Measurements from ENCODE around the gene CPED1. TPM values are rescaled to one million over a fixed set of nuclear protein-coding genes. Genes with fewer than 3 reads are reported as not detected.
"Not testable (repeated sequence)": the region's sequence is repeated elsewhere in the genome, so short reads cannot be mapped to it uniquely, and the experiment has no call there.

The CPED1 gene
- total and polyA plus RNA-seq, 4 donors: 4.7 to 34.1 (median 16.7) TPM

GRCh38 chr7:121285066-121285667, 296.7 kb downstream of the CPED1 start:
- peaks cover 4% of the 10 kb centered on the region for H3K9me3 ChIP-seq (ENCODE audit: control insufficient read depth, insufficient read depth, low read length)
- DNase-seq (ENCODE audit: low read depth in 4 of 6, low spot score in 6 of 6): no peak
- no peak overlapping the region for H3K4me3 ChIP-seq (ENCODE audit: low read depth, low read length)
- H3K36me3 ChIP-seq (ENCODE audit: control insufficient read depth, insufficient read depth, low read length): no peaks in the 10 kb centered on the region
- 100% methylated on average over 1 of the region's 1 CpG for WGBS (ENCODE audit: insufficient coverage)
- H3K27me3 ChIP-seq (ENCODE audit: control insufficient read depth, insufficient read depth, low read length): no peaks in the 10 kb centered on the region
- no peak overlapping the region for H3K27ac ChIP-seq (ENCODE audit: low read depth, low read length)
- H3K4me1 ChIP-seq (ENCODE audit: control insufficient read depth, insufficient read depth, low read length): no peaks in the 10 kb centered on the region

GRCh38 chr7:121286186-121286585, 297.7 kb downstream of the CPED1 start:
- Histone ChIP-seq H3K27ac (ENCODE audit: low read depth, low read length) (no peak overlapping the region), H3K36me3 (ENCODE audit: control insufficient read depth, insufficient read depth, low read length) (no peaks in the 10 kb centered on the region), H3K4me1 (ENCODE audit: control insufficient read depth, insufficient read depth, low read length) (no peaks in the 10 kb centered on the region), H3K9me3 (ENCODE audit: control insufficient read depth, insufficient read depth, low read length) (peaks cover 4% of the 10 kb centered on the region), H3K4me3 (ENCODE audit: low read depth, low read length) (no peak overlapping the region), H3K27me3 (ENCODE audit: control insufficient read depth, insufficient read depth, low read length) (no peaks in the 10 kb centered on the region)
- WGBS (ENCODE audit: insufficient coverage): 100% methylated on average over 2 of the region's 2 CpGs
- DNase-seq (ENCODE audit: low read depth in 4 of 6, low spot score in 6 of 6): no peak

DNA sequence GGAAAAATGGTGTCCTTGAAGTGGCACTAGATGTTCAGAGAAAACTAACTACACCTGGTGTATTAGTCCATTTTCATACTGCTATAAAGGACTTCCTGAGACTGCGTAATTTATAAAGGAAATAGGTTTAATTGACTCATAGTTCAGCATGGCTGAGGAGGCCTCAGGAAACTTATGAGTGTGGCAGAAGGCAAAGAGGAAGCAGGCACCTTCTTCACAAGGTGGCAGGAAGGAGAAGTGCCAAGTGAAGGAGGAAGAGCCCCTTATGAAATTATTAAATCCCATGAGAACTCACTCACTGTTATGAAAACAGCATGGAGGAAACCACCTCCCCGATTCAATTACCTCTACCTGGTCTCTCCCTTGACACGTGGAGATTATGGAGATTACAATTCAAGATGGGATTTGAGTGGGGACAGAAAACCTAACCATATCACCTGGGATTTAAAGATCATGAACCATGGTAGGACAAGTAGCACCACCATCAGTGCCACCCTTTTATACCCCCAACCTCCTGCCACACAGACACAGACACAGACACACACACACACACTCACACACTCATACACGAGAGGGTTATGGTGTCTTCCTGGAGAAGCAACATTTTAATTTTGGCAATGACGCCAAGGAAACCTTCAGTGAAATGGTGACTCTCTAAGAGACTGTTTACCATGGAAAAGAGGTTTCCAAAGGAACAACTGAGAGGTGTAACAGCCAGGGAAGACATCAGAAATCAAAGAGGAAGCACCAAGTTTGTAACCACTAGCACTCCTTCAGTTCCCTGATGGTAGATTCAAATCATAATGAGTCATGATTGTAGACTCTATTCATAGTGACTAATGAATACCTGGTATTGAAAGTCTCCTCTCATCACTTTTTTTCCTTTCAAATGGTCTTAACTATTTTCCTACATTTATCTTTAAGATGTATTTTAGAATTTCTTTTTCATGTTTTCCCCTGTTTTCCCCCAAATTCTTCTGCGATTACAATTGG, 298.5 kb downstream of the CPED1 start:
- peaks cover 4% of the 10 kb centered on the region for H3K9me3 ChIP-seq (ENCODE audit: control insufficient read depth, insufficient read depth, low read length)

GRCh38 chr7:121288894-121289293, 300.4 kb downstream of the CPED1 start:
- Histone ChIP-seq H3K9me3 (ENCODE audit: control insufficient read depth, insufficient read depth, low read length) (peaks cover 4% of the 10 kb centered on the region), H3K36me3 (ENCODE audit: control insufficient read depth, insufficient read depth, low read length) (no peaks in the 10 kb centered on the region), H3K4me3 (ENCODE audit: low read depth, low read length) (no peak overlapping the region), H3K27me3 (ENCODE audit: control insufficient read depth, insufficient read depth, low read length) (no peaks in the 10 kb centered on the region), H3K4me1 (ENCODE audit: control insufficient read depth, insufficient read depth, low read length) (no peaks in the 10 kb centered on the region), H3K27ac (ENCODE audit: low read depth, low read length) (no peak overlapping the region)
- DNase-seq (ENCODE audit: low read depth in 4 of 6, low spot score in 6 of 6): no peak

More for the DNA sequence above, 298.5 kb downstream of the CPED1 start:
- Histone ChIP-seq H3K4me3 (ENCODE audit: low read depth, low read length) (no peak overlapping the region), H3K27ac (ENCODE audit: low read depth, low read length) (no peak overlapping the region), H3K36me3 (ENCODE audit: control insufficient read depth, insufficient read depth, low read length) (no peaks in the 10 kb centered on the region), H3K4me1 (ENCODE audit: control insufficient read depth, insufficient read depth, low read length) (no peaks in the 10 kb centered on the region), H3K27me3 (ENCODE audit: control insufficient read depth, insufficient read depth, low read length) (no peaks in the 10 kb centered on the region)
- WGBS (ENCODE audit: insufficient coverage): 93% methylated on average over 2 of the region's 6 CpGs
- DNase-seq (ENCODE audit: low read depth in 4 of 6, low spot score in 6 of 6): no peak

GRCh38 chr7:121289930-121290329, 301.4 kb downstream of the CPED1 start:
- not testable (repeated sequence) for H3K36me3 ChIP-seq (ENCODE audit: control insufficient read depth, insufficient read depth, low read length); H3K9me3 ChIP-seq (ENCODE audit: control insufficient read depth, insufficient read depth, low read length); DNase-seq (ENCODE audit: low read depth in 4 of 6, low spot score in 6 of 6); H3K4me1 ChIP-seq (ENCODE audit: control insufficient read depth, insufficient read depth, low read length); H3K27ac ChIP-seq (ENCODE audit: low read depth, low read length); H3K27me3 ChIP-seq (ENCODE audit: control insufficient read depth, insufficient read depth, low read length); H3K4me3 ChIP-seq (ENCODE audit: low read depth, low read length)
- WGBS (ENCODE audit: insufficient coverage): no CpG with 5 or more reads among the region's 5 CpGs

GRCh38 chr7:121294448-121294992, 306.0 kb downstream of the CPED1 start:
- Histone ChIP-seq H3K4me3 (ENCODE audit: low read depth, low read length) (no peak overlapping the region), H3K9me3 (ENCODE audit: control insufficient read depth, insufficient read depth, low read length) (no peaks in the 10 kb centered on the region), H3K4me1 (ENCODE audit: control insufficient read depth, insufficient read depth, low read length) (no peaks in the 10 kb centered on the region), H3K27ac (ENCODE audit: low read depth, low read length) (no peak overlapping the region), H3K36me3 (ENCODE audit: control insufficient read depth, insufficient read depth, low read length) (no peaks in the 10 kb centered on the region), H3K27me3 (ENCODE audit: control insufficient read depth, insufficient read depth, low read length) (no peaks in the 10 kb centered on the region)
- no CpG with 5 or more reads among the region's 2 CpGs for WGBS (ENCODE audit: insufficient coverage)
- no peak for DNase-seq (ENCODE audit: low read depth in 4 of 6, low spot score in 6 of 6)

- Histone ChIP-seq H3K4me1 (ENCODE audit: control insufficient read depth, insufficient read depth, low read length) (no peaks in the 10 kb centered on the region), H3K4me3 (ENCODE audit: low read depth, low read length) (no peak overlapping the region), H3K27ac (ENCODE audit: low read depth, low read length) (no peak overlapping the region), H3K27me3 (ENCODE audit: control insufficient read depth, insufficient read depth, low read length) (no peaks in the 10 kb centered on the region), H3K36me3 (ENCODE audit: control insufficient read depth, insufficient read depth, low read length) (no peaks in the 10 kb centered on the region), H3K9me3 (ENCODE audit: control insufficient read depth, insufficient read depth, low read length) (no peaks in the 10 kb centered on the region)
- DNase-seq (ENCODE audit: low read depth in 4 of 6, low spot score in 6 of 6): no peak
- no CpG with 5 or more reads among the region's 2 CpGs for WGBS (ENCODE audit: insufficient coverage)
Measured at GRCh38 chr7:121297843-121298242, 309.3 kb downstream of the CPED1 start.

DNA sequence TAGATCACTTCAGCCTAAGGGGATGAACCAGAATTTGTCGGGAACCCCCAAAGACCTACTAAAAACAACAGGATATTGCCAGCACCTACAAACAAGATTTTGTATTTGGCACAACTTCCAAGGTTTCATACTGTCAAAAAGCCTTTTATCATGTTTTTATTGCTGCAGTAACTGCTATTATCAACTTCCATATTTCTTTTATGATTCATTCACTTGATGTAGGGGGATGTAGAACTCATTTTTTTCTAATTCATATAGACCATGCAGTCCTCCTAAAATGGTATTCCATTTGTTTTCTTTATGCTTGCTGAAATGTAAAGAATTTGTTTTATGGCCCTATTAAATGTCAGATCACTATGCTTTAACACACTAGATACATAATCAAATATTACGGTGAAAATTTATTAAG, 310.3 kb downstream of the CPED1 start:
- Histone ChIP-seq H3K9me3 (ENCODE audit: control insufficient read depth, insufficient read depth, low read length) (no peaks in the 10 kb centered on the region), H3K4me3 (ENCODE audit: low read depth, low read length) (no peak overlapping the region), H3K36me3 (ENCODE audit: control insufficient read depth, insufficient read depth, low read length) (no peaks in the 10 kb centered on the region), H3K4me1 (ENCODE audit: control insufficient read depth, insufficient read depth, low read length) (no peaks in the 10 kb centered on the region), H3K27ac (ENCODE audit: low read depth, low read length) (no peak overlapping the region), H3K27me3 (ENCODE audit: control insufficient read depth, insufficient read depth, low read length) (no peaks in the 10 kb centered on the region)
- WGBS (ENCODE audit: insufficient coverage): 86% methylated on average over 1 of the region's 2 CpGs
- no peak for DNase-seq (ENCODE audit: low read depth in 4 of 6, low spot score in 6 of 6)

DNA sequence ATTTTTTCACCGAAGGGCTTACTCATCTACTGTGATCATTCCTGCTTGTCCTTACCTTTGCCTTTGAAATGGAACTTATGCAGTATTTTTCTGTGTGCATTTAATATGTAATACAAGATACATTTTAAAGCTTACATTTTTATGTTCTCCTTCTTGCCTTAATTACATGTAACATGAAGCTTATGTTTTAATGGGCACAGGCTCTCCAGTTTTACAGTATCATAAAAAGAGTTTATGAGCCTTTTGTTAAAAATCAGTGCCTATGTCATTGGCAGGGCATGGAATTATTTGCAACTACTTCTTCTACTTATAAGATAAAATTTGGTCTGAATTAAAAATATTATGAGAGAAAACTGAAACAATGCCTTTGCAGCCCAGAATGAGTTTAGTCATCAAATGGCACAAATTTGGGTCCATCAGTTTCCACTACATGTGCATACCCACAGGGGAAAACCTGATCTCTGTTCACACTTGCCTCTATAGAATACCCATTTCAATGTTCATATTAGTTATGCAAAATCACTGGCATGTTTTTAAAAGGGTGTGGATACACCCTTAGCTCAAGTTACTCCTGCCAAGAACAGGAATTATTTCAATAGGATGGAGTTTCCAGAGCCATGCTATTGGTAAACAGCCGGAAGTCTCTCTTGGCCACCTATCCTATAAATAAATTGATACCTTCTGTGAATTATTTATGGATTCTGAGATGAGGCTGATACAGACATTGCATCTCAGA, 312.3 kb downstream of the CPED1 start:
- no peaks in the 10 kb centered on the region for H3K9me3 ChIP-seq (ENCODE audit: control insufficient read depth, insufficient read depth, low read length)

More for the DNA sequence above, 312.3 kb downstream of the CPED1 start:
- H3K4me1 ChIP-seq (ENCODE audit: control insufficient read depth, insufficient read depth, low read length): no peaks in the 10 kb centered on the region
- no peak overlapping the region for H3K27ac ChIP-seq (ENCODE audit: low read depth, low read length)
- H3K4me3 ChIP-seq (ENCODE audit: low read depth, low read length): no peak overlapping the region
- H3K27me3 ChIP-seq (ENCODE audit: control insufficient read depth, insufficient read depth, low read length): no peaks in the 10 kb centered on the region
- no peak for DNase-seq (ENCODE audit: low read depth in 4 of 6, low spot score in 6 of 6)
- WGBS (ENCODE audit: insufficient coverage): no CpG with 5 or more reads among the region's 2 CpGs
- H3K36me3 ChIP-seq (ENCODE audit: control insufficient read depth, insufficient read depth, low read length): no peaks in the 10 kb centered on the region
